ENCODE measurements around the gene LPP. TPM values are rescaled to one million over a fixed set of nuclear protein-coding genes. Genes with fewer than 3 reads are reported as not detected.

Gene LPP
- total and polyA plus RNA-seq, 9 donors, result 15.9 to 280 (median 134) TPM

DNA sequence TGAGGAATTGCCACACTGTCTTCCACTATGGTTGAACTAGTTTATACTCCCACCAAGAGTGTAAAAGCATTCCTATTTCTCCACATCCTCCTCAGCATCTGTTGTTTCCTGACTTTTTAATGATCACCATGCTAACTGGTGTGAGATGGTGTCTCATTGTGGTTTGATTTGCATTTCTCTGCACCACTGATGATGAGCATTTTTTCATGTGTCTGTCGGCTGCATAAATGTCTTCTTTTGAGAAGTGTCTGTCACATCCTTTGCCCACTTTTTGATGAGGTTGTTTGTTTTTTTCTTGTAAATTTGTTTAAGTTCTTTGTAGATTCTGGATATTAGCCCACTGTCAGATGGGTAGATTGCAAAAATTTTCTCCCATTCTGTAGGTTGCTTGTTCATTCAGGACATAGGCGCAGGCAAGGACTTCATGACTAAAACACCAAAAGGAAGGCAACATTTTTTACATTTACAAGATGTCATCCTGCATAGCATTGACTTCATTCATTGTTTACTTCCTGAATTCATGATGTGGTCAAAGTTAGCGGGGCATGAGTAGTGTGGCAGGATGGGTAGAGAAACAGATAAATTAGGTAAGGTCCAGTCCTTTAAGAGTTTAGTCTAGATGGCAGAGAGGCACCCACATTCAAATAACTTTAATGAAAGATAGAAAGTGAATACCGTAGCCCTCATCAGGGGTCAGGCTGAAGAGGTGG is 45.1 kb upstream of the LPP start:
- no peaks in the 10 kb centered on the region for H3K27me3 ChIP-seq
- TF ChIP-seq POLR2A (IDR thresholded peaks at IDR 0.05), result no peak
- TF ChIP-seq, protein P1, sequence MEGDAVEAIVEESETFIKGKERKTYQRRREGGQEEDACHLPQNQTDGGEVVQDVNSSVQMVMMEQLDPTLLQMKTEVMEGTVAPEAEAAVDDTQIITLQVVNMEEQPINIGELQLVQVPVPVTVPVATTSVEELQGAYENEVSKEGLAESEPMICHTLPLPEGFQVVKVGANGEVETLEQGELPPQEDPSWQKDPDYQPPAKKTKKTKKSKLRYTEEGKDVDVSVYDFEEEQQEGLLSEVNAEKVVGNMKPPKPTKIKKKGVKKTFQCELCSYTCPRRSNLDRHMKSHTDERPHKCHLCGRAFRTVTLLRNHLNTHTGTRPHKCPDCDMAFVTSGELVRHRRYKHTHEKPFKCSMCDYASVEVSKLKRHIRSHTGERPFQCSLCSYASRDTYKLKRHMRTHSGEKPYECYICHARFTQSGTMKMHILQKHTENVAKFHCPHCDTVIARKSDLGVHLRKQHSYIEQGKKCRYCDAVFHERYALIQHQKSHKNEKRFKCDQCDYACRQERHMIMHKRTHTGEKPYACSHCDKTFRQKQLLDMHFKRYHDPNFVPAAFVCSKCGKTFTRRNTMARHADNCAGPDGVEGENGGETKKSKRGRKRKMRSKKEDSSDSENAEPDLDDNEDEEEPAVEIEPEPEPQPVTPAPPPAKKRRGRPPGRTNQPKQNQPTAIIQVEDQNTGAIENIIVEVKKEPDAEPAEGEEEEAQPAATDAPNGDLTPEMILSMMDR (IDR thresholded peaks at IDR 0.05), result no peak
- no peak for TF ChIP-seq EP300 (IDR thresholded peaks at IDR 0.05)
- no peaks in the 10 kb centered on the region for H3K36me3 ChIP-seq
- WGBS, 3 donors, result 95 to 97% (median 95%) methylated on average over 4 of the region's 4 CpGs
- no peaks in the 10 kb centered on the region for H3K9me3 ChIP-seq
- H3K4me1 ChIP-seq (ENCODE audit: insufficient read depth), result no peaks in the 10 kb centered on the region
- no peak overlapping the region for H3K4me3 ChIP-seq
- intact Hi-C loops (cut with DNase I), result no loop called here
- DNase-seq, result no peak
- H3K27ac ChIP-seq, result no peak overlapping the region

DNA sequence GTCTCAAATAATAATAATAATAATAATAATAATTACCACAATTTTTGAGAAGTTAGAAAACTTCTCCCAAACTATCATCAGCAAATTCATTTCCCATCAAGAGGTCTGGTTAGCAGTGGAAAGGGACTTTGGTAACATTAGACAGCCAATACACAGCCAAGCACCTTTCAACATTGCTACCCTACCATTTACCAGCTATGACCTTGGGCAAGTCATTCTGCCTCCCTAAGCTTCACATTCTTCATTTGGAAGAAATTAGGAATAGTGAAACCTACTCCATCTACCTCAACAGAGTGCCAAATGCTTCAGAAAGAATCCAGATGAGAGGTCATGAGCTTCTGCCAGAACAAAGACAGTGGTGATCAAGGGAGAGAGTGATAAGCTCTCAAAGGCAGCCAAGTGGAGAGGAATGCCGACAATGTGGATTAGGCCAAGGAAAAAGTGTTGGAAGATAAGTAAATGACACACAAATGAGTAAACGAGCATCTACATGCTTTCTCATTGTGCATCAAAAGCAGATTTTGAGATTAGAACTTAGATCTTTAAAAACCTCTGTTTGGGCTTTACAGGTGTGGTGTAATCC is 42.9 kb upstream of the LPP start:
- Histone ChIP-seq H3K4me3 (no peak overlapping the region), H3K27ac (no peak overlapping the region), H3K4me1 (ENCODE audit: insufficient read depth) (no peaks in the 10 kb centered on the region), H3K9me3 (no peaks in the 10 kb centered on the region), H3K36me3 (no peaks in the 10 kb centered on the region), H3K27me3 (no peaks in the 10 kb centered on the region)
- TF ChIP-seq POLR2A (IDR thresholded peaks at IDR 0.05) (no peak), EP300 (IDR thresholded peaks at IDR 0.05) (no peak)
- TF ChIP-seq, protein P1 (IDR thresholded peaks at IDR 0.05), result no peak
- DNase-seq, result no peak
- intact Hi-C loops (cut with DNase I), result no loop called here
- WGBS, 3 donors, result 16 to 35% (median 21%) methylated on average over 2 of the region's 2 CpGs

DNA sequence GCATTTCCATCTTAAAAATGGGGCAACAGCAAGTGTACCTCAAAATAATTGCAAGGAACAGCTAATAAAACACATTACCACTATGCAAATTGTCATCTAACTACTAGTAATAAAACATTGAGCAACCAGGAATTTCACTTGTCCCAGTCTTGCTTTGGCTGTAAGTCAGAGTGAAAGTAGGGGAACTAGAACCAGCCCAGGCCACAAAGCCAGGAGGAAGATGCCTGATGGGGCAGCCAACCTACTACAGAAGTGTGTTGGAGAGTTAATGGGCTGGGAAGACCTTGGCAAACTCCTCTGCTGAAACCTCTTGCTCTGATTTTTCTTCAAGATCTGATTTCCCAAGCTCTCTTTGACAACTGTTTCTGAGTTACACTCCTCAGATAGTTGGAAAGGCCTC is 40.2 kb upstream of the LPP start:
- Histone ChIP-seq H3K36me3 (no peaks in the 10 kb centered on the region), H3K4me1 (ENCODE audit: insufficient read depth) (no peaks in the 10 kb centered on the region), H3K9me3 (no peaks in the 10 kb centered on the region), H3K27ac (no peak overlapping the region), H3K27me3 (no peaks in the 10 kb centered on the region), H3K4me3 (no peak overlapping the region)
- intact Hi-C loops (cut with DNase I), result no loop called here
- TF ChIP-seq POLR2A (IDR thresholded peaks at IDR 0.05) (no peak), EP300 (IDR thresholded peaks at IDR 0.05) (no peak)
- TF ChIP-seq, protein P1 (IDR thresholded peaks at IDR 0.05), result no peak
- DNase-seq, result no peak

DNA sequence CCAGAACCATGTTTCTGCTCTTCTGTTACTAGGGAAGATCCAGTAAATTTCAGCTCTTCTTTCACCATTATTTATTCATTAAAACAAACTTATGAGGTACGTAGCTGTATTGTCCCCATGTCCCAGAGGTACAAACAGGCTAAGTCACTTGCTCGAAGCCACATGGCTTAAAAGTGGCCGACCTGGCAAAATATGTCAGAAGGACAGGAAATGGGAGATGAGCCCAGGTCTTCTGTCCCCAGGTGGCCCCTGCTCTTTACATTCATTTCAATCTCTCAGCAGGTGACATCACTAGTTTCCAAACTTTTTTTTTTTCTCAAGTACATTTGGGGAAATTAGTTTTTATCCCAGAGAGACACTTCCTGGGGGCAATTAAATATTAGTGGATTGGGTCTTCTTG is 34.1 kb upstream of the LPP start:
- Histone ChIP-seq H3K27me3 (no peaks in the 10 kb centered on the region), H3K9me3 (no peaks in the 10 kb centered on the region), H3K27ac (no peak overlapping the region), H3K4me3 (no peak overlapping the region), H3K36me3 (no peaks in the 10 kb centered on the region), H3K4me1 (ENCODE audit: insufficient read depth) (no peaks in the 10 kb centered on the region)
- no peak for TF ChIP-seq POLR2A (IDR thresholded peaks at IDR 0.05)
- TF ChIP-seq, protein P1 (IDR thresholded peaks at IDR 0.05), result no peak
- no peak for TF ChIP-seq EP300 (IDR thresholded peaks at IDR 0.05)
- WGBS, 3 donors, result 75 to 92% (median 78%) methylated on average over 3 of the region's 3 CpGs
- intact Hi-C loops (cut with DNase I), result no loop called here
- DNase-seq, result no peak

Measured in ovary (tissue), 9 donors.